ENCODE measurements around the gene MKI67.

- TF ChIP-seq ZNF274 (IDR thresholded peaks at IDR 0.05; ENCODE audit: low read depth, low read length) (no peak), SUZ12 (IDR thresholded peaks at IDR 0.05; ENCODE audit: extremely low read depth, insufficient read depth, insufficient read length) (no peak), YY1 (IDR thresholded peaks at IDR 0.05; ENCODE audit: insufficient read depth, insufficient read length) (no peak)
Observed at GRCh38 chr10:128101901-128102300, 24.3 kb downstream of the MKI67 start.
